ENCODE data around the gene MEGF8.

MEGF8 gene

GRCh38 chr19:42306646-42307045 is 18.8 kb upstream of the MEGF8 start:
- no peak for DNase-seq (ENCODE audit: low read depth in 2 of 2, low spot score in 1 of 2)

- no peak for DNase-seq (ENCODE audit: low read depth in 2 of 2, low spot score in 1 of 2)
These were observed 15.7 kb upstream of the MEGF8 start for GRCh38 chr19:42309686-42310085.

DNA sequence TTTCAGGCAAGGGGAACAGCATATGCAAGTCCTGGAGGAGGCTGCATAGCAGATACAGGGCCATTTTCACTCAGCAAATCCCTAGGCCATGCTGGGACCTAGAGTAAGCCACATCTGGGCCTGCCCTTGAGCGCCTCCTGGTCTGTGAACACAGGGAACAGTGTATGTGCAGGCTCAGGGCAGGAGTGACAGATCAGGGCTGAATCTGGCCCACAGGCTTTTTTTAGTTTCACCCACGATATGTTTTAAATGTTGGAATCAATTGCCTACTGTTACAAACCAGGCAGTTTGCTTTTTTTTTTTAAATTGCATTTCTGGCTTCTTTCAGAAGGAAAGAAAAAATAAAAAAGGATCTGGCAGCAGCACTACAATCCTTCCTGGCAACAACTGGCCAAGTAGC is 13.8 kb upstream of the MEGF8 start:
- no peak for DNase-seq (ENCODE audit: low read depth in 2 of 2, low spot score in 1 of 2)

GRCh38 chr19:42312370-42312769 is 13.1 kb upstream of the MEGF8 start:
- DNase-seq (ENCODE audit: low read depth in 2 of 2, low spot score in 1 of 2) = no peak

DNA sequence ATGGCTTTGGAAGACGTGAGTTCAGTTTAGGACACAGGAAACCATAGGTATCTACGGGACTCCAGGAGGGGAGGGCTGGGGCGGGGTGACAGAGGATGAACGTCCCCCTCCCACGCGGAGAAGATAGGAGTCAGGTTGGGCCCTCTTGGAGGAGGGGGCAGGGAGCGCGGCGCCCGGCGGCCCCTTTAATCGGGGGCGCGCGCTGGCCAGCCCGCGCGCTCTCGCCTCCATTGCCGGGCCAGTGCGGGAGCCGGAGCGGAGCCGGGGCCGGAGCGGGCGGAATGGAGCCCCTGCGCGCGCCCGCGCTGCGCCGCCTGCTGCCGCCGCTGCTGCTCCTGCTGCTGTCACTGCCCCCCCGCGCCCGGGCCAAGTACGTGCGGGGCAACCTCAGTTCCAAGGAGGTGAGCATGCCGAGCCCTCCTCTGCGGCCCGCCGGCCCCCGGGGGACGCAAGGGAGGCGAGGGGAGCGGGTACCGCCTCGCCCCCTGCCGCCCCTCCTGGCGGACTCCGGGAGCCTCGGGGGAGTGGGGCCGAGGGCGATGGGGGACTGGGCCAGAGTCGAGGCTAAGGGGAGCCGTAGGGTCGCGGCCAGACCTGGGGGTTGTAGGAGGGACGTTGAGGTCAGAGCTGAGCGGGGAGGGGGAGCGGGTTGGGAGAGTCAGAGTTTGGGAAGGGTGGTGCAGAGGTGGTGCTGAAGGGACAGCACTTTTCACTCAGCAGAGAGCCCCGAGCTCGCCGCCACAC is 12.2 kb upstream of the MEGF8 start, which contains the start of gene TMEM145:
Gene TMEM145 (plus strand): TSS at position 214 of the 744 bp plus-strand sequence. CDS start 68 bp downstream, at position 282.
- DNase-seq (ENCODE audit: low read depth in 2 of 2, low spot score in 1 of 2) = no peak

- DNase-seq (ENCODE audit: low read depth in 2 of 2, low spot score in 1 of 2) = no peak
These were observed 11.3 kb upstream of the MEGF8 start for GRCh38 chr19:42313840-42314755.

GRCh38 chr19:42315024-42315423 is 10.4 kb upstream of the MEGF8 start:
- no peak for DNase-seq (ENCODE audit: low read depth in 2 of 2, low spot score in 1 of 2)

DNA sequence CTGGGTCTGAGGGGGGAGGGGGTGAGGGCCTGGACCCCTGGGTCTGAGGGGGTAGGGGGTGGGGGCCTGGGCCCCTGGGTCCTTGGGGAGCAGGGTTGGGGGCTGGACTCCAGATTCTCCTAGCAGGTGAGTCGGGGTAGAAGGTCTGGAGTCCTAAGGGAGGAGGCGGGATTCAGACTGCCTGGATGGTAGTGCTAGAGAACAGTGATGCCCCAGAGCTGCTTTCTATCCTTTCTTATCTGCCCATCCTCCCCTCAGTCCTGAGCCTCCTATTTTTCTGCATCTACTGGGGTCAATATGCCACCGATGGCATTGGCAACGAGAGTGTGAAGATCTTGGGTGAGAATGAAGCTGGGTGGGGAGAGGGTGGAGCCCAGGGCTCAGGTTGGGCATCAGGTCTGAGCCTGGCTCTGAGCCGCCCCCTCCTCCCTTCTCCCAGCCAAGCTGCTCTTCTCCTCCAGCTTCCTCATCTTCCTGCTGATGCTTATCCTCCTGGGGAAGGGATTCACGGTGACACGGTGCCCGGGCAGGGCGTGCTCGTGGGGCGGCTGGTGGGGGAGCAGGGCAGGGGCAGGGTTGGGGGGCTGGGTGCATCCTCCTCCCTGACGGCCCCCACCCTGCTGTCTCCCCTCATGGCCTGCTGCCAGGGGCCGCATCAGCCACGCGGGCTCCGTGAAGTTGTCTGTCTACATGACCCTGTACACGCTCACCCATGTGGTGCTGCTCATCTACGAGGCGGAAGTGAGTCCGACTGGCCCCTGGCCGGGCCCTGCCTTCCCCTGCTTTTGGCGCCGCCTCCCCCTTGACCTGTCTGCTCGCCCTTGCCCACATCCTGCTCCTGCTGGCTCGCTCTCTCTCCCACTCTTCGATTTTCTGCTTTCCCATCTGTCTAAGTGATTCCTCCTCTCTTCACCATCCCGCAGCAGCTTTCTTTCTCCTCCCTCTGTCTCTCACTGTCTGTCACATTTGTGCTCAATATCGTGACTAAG is 8.9 kb upstream of the MEGF8 start:
- no peak for DNase-seq (ENCODE audit: low read depth in 2 of 2, low spot score in 1 of 2)

GRCh38 chr19:42317535-42317934 is 7.9 kb upstream of the MEGF8 start:
- DNase-seq (ENCODE audit: low read depth in 2 of 2, low spot score in 1 of 2) = no peak

DNA sequence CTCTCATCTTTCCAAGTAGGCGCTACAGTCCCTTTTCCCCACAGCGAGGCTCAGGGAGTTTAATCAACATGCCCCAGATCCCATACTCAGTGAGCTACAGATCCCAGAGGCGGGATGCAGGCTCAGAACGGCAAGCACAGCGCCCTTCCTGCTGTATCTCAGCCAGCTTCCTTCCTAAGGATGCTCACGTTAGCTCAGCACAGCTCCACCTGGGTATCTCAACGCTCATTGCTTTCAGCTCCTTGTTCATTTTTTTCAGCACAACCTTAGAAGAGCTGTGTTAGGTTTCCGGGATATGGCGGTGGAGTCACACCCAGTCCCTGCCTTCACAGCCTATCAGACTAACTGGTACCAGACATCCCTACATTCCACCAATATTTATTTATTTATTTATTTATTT is 3.1 kb upstream of the MEGF8 start:
- no peak for DNase-seq (ENCODE audit: low read depth in 2 of 2, low spot score in 1 of 2)

DNA sequence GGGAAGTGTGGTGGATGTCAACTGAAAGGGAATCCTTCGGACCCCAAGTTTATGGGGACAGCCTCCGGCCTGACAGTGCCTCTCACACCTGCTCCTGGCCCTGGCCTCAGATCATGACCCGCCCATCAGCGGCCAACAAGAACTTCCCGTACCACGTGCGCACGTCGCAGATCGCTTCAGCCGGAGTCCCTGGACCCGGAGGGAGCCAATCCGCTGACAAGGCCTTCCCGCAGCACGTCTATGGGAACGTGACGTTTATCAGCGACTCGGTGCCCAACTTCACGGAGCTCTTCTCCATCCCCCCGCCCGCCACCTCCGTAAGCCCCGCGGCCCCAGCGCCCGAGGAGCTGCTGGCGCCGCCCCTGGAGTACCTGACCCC is 2.0 kb upstream of the MEGF8 start:
- no peak for DNase-seq (ENCODE audit: low read depth in 2 of 2, low spot score in 1 of 2)

DNA sequence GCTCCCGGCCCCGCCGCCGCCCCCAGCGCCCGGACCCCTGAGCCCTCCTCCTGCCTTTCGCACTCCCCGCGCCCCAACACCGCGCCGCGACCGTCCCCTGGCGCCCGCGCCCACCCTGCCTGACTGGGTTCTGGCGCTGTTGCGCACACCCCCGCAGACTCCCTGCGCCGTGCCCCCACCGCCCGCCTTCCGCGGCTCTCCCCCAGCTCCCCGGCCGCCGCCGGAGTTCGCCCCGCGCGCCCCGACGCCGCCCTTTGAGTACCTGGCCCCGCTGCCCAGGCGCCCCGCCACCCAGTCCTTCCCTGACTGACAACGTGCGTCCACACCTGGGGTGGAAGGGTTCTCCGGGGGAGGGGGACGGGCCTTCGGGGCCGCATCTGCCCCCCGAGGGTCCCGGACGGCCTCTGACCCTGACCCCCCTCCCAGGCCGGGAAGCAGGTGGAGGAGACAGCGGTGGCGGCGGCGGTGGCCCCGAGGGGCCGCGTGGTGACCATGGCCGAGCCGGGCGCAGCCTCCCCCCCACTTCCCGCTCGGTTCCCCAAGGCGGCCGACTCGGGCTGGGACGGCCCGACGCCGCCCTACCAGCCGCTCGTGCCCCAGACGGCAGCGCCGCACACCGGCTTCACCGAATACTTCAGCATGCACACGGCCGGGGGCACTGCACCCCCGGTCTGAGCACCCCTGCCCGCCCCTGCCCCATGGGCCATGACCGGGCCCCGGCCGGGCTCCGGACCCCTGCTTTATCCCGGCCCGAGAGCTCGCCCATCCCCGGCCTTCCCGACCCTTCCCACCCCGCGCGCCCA is 1.4 kb upstream of the MEGF8 start:
- DNase-seq (ENCODE audit: low read depth in 2 of 2, low spot score in 1 of 2) = no peak

GRCh38 chr19:42324655-42325307 is 654 bp upstream of the MEGF8 start:
- DNase-seq (ENCODE audit: low read depth in 2 of 2, low spot score in 1 of 2) = no peak

DNA sequence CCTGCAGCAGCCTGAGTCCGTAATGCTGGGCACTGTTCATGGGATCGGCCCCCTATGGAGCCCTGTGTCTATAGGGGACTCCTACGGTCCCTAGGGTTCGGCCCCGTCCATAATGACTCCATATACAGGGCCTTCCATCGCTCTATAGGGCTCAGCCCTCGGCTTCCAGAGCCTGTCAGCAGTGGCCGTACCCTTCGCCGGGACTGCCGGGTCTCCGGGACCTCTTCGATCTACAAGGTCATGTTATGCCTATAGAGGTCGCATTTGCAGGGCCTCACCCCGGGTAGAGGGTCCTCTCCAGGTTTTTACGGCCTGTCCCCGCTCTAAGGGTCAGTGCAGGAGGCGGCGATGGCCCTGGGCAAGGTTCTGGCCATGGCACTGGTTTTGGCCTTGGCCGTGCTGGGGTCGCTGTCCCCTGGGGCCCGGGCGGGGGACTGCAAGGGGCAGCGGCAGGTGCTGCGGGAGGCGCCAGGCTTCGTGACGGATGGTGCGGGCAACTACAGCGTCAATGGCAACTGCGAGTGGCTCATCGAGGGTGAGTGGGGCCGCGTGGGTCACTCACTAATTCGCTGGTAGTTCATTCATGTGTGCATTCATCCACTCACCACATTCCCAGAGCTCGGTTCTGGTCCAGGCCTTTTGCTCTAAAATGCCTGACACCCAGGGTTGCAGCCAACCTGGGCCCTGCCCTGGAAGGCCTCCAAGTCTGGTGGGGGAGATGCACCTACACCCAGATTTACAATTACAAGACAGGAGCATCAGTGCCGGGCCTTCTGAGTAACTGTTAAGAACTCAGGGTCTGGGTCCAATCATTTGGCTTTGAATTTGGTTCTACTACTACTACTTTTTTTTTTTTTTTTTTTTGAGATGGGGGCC is 699 bp downstream of the MEGF8 start:
- DNase-seq (ENCODE audit: low read depth in 2 of 2, low spot score in 1 of 2) = no peak

DNA sequence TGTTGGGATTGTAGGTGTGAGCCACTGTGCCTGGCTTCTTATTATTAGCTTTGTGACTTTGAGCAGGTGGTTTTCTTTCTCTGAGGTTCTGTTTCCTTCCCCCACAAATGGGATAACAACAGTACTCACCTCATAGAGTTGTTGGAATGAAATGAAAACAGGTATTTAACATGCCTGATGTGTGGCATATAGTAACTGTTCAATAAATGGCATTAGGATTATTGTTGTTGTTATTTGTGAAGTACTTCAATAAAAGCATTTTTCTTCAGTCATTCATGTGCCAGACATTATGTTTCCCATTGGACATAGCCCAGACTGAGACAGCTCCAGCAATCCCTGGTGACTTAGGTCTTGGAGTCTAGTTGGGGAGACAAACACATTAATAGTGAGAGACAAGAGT is 1.5 kb downstream of the MEGF8 start:
- DNase-seq (ENCODE audit: low read depth in 2 of 2, low spot score in 1 of 2) = no peak

- no peak for DNase-seq (ENCODE audit: low read depth in 2 of 2, low spot score in 1 of 2)
These were observed 1.9 kb downstream of the MEGF8 start for GRCh38 chr19:42327381-42327780.

DNA sequence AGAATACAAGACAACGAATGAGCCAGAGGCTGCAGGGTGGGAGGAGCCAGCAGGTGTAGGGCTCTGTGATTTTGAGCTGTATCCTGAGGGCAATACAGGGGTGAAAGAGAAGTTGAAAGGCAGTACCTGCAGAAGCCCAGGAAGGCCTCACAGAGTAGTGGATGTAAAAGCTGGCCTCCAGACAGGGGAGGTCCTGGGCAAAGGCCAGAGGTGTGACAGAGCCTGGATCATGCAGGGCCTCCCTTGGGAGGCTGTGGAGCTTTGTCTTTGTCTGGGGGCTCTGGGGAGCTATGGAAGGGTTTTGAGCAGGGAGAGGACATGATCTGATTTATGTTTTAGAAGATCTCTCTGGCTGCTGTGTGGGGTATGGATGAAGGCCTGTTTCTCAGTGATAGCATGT is 2.7 kb downstream of the MEGF8 start:
- no peak for DNase-seq (ENCODE audit: low read depth in 2 of 2, low spot score in 1 of 2)

- DNase-seq (ENCODE audit: low read depth in 2 of 2, low spot score in 1 of 2) = no peak
These were observed 3.4 kb downstream of the MEGF8 start for GRCh38 chr19:42328854-42329253.

GRCh38 chr19:42330241-42330711 is 4.8 kb downstream of the MEGF8 start:
- no peak for DNase-seq (ENCODE audit: low read depth in 2 of 2, low spot score in 1 of 2)

Measured in stimulated activated CD8-positive, alpha-beta memory T cell treated with anti-CD3 and anti-CD28 coated beads, Interleukin-4, amount 100 ng/mL, for 1 hour (primary cell).